H9 (cell line): ENCODE results near the gene RAD50. TPM values are rescaled to one million over a fixed set of nuclear protein-coding genes. Genes with fewer than 3 reads are reported as not detected.

Experiments used
- DNase-seq: peaks from one replicate; pipeline ENCODE4 v3.0.0-alpha.2; 2017
- H2AFZ ChIP-seq: one replicate; pipeline ENCODE4 v1.6.1; 2013; ENCODE audit warnings: mild to moderate bottlenecking, low read length, control low read depth, moderate library complexity
- H2AK5ac ChIP-seq: 2 replicates; pipeline ENCODE4 v1.6.1; 2013; ENCODE audit warnings: low read length, control low read depth, mixed read lengths; ENCODE audit not compliant: insufficient read length
- H2BK120ac ChIP-seq: one replicate; pipeline ENCODE4 v1.6.1; 2013; ENCODE audit warnings: low read depth, mild to moderate bottlenecking, low read length, control low read depth, inconsistent platforms; ENCODE audit not compliant: poor library complexity, severe bottlenecking
- H2BK12ac ChIP-seq: 2 replicates; pipeline ENCODE4 v1.6.1; 2013; ENCODE audit warnings: low read length, control low read depth, mixed read lengths, low read depth; ENCODE audit not compliant: insufficient read length
- H2BK15ac ChIP-seq: 2 replicates; pipeline ENCODE4 v1.6.1; 2013; ENCODE audit warnings: low read depth, low read length, control low read depth
- H2BK20ac ChIP-seq: one replicate; pipeline ENCODE4 v1.6.1; 2013; ENCODE audit warnings: low read depth, mild to moderate bottlenecking, low read length, control low read depth, inconsistent platforms; ENCODE audit not compliant: poor library complexity, severe bottlenecking
- H2BK5ac ChIP-seq: 2 replicates; pipeline ENCODE4 v1.6.1; 2013; ENCODE audit warnings: low read length, control low read depth, mixed read lengths; ENCODE audit not compliant: insufficient read length
- H3K14ac ChIP-seq: 2 replicates; pipeline ENCODE4 v1.6.1; 2013; ENCODE audit warnings: low read length, control low read depth; ENCODE audit not compliant: insufficient read depth
- H3K18ac ChIP-seq: 2 replicates; pipeline ENCODE4 v1.6.1; 2013; ENCODE audit warnings: low read depth, mild to moderate bottlenecking, mixed read lengths, low read length, control low read depth; ENCODE audit not compliant: insufficient read length
- H3K23ac ChIP-seq: 2 replicates; pipeline ENCODE4 v1.6.1; 2013; ENCODE audit warnings: low read length, control low read depth, mixed read lengths, low read depth; ENCODE audit not compliant: insufficient read length
- H3K23me2 ChIP-seq: 2 replicates; pipeline ENCODE4 v1.6.1; 2013; ENCODE audit warnings: low read depth, mild to moderate bottlenecking, mixed read lengths, low read length, control low read depth; ENCODE audit not compliant: insufficient read length, poor library complexity, severe bottlenecking
- H3K27ac ChIP-seq: 2 replicates; pipeline ENCODE4 v1.5.1; 2013; ENCODE audit warnings: low read length, control low read depth, mixed read lengths, low read depth; ENCODE audit not compliant: insufficient read length
- H3K27me3 ChIP-seq: 2 replicates; pipeline ENCODE4 v1.6.1; 2013; ENCODE audit warnings: low read length, control low read depth, inconsistent platforms; ENCODE audit not compliant: insufficient read depth
- H3K4ac ChIP-seq: 2 replicates; pipeline ENCODE4 v1.6.1; 2013; ENCODE audit warnings: low read depth, mild to moderate bottlenecking, control low read depth, inconsistent platforms, low read length, moderate library complexity
- H3K4me1 ChIP-seq: 2 replicates; pipeline ENCODE4 v1.6.1; 2013; ENCODE audit warnings: low read length, control low read depth, inconsistent platforms; ENCODE audit not compliant: insufficient read depth
- H3K4me2 ChIP-seq: 2 replicates; pipeline ENCODE4 v1.6.1; 2013; ENCODE audit warnings: low read length, control low read depth, mixed read lengths; ENCODE audit not compliant: insufficient read length, insufficient read depth
- H3K56ac ChIP-seq: 2 replicates; pipeline ENCODE4 v1.6.1; 2013; ENCODE audit warnings: low read depth, mild to moderate bottlenecking, mixed read lengths, low read length, control low read depth; ENCODE audit not compliant: insufficient read length
- H3K79me1 ChIP-seq: 2 replicates; pipeline ENCODE4 v1.6.1; 2013; ENCODE audit warnings: low read depth, mild to moderate bottlenecking, moderate library complexity, low read length, control low read depth, inconsistent platforms; ENCODE audit not compliant: insufficient read depth, poor library complexity, severe bottlenecking
- H3K79me2 ChIP-seq: 2 replicates; pipeline ENCODE4 v1.6.1; 2013; ENCODE audit warnings: low read length, control low read depth, inconsistent platforms; ENCODE audit not compliant: insufficient read depth
- H3K9ac ChIP-seq: 2 replicates; pipeline ENCODE4 v1.6.1; 2013; ENCODE audit warnings: low read length, control low read depth, mixed read lengths; ENCODE audit not compliant: insufficient read length; ENCODE audit errors: extremely low read depth
- H3K9me3 ChIP-seq: one replicate; pipeline ENCODE4 v1.6.1; 2013; ENCODE audit warnings: low read depth, low read length, inconsistent platforms; ENCODE audit not compliant: control insufficient read depth
- H3T11ph ChIP-seq: one replicate; pipeline ENCODE4 v1.6.1; 2013; ENCODE audit warnings: mild to moderate bottlenecking, low read length, control low read depth, inconsistent platforms
- H4K20me1 ChIP-seq: one replicate; pipeline ENCODE4 v1.6.1; 2013; ENCODE audit not compliant: control insufficient read depth, insufficient read length, insufficient read depth
- H4K5ac ChIP-seq: 2 replicates; pipeline ENCODE4 v1.6.1; 2013; ENCODE audit warnings: low read depth, mild to moderate bottlenecking, mixed read lengths, low read length, control low read depth; ENCODE audit not compliant: insufficient read length
- H4K8ac ChIP-seq: replicated peaks from 2 replicates; pipeline ENCODE4 v1.6.1; 2013; ENCODE audit warnings: low read length, control low read depth, mixed read lengths, low read depth; ENCODE audit not compliant: insufficient read length
- H4K91ac ChIP-seq: 2 replicates; pipeline ENCODE4 v1.6.1; 2013; ENCODE audit warnings: low read depth, mild to moderate bottlenecking, moderate library complexity, mixed read lengths, low read length, control low read depth; ENCODE audit not compliant: insufficient read length
- H3K27ac Mint-ChIP-seq, 3 experiments: 2 replicates in 2 of 3; 3 replicates in 1 of 3; pipeline ENCODE4 v1.8.0; 2020 to 2021; ENCODE audit warnings: mixed read lengths in 3 of 3, mild to moderate bottlenecking in 1 of 3, moderate library complexity in 1 of 3
- H3K27me3 Mint-ChIP-seq: 2 replicates; pipeline ENCODE4 v1.8.0; 2021; ENCODE audit warnings: low read depth, mild to moderate bottlenecking, moderate library complexity, mixed read lengths
- H3K36me3 Mint-ChIP-seq, 3 experiments: 2 replicates in 2 of 3; 3 replicates in 1 of 3; pipeline ENCODE4 v1.8.0; 2020 to 2021; ENCODE audit warnings: low read depth in 3 of 3, mixed read lengths in 3 of 3; ENCODE audit not compliant: insufficient read depth in 1 of 3
- H3K4me1 Mint-ChIP-seq, 2 experiments: 2 replicates each; pipeline ENCODE4 v1.8.0; 2020; ENCODE audit warnings: mixed read lengths in 2 of 2
- H3K4me3 Mint-ChIP-seq, 2 experiments: 2 replicates in 1 of 2; 3 replicates in 1 of 2; pipeline ENCODE4 v1.8.0; 2020 to 2021; ENCODE audit warnings: mild to moderate bottlenecking in 2 of 2, mixed read lengths in 2 of 2, moderate library complexity in 1 of 2
- H3K9me3 Mint-ChIP-seq, 2 experiments: 2 replicates in 1 of 2; 3 replicates in 1 of 2; pipeline ENCODE4 v1.8.0; 2020; ENCODE audit warnings: mild to moderate bottlenecking in 2 of 2, mixed read lengths in 2 of 2, moderate library complexity in 1 of 2
- CTCF ChIP-seq: fragments of 200-600 bp; sonication (generic); conservative IDR thresholded peaks from 3 replicates; pipeline ENCODE4 v1.8.0; 2021; ENCODE audit warnings: antibody characterized with exemption, mild to moderate bottlenecking
- total RNA-seq: library from RNA; stranded (reverse); gene quantifications from 2 replicates; pipeline ENCODE4 v1.2.1, GENCODE V29; 2021

RAD50 gene
- total RNA-seq, 1 experiment from 2014 or later = 46.1 TPM

DNA sequence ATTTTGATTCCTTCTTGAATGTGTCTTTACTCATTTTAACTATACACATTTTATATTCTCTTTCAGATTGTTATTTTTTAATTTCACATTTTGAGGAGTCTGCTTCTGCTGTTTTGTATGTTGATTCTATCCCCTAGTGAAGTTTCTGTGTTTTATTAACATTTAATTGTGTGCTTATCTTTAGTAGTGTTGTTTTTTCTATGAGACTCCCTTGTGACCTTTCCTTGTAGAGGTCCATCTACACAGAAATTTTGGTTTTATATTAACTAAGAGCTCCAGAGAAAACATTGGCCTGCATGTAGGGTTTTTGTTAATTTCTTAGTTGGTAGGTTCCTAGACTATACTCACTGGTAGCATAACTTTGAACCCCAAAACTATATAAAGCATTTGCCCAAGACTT, 65.8 kb downstream of the RAD50 start:
- H3K9me3 ChIP-seq = no peaks in the 10 kb centered on the region
- no peaks in the 10 kb centered on the region for H3K27me3 ChIP-seq
- no peak overlapping the region for H3K14ac ChIP-seq
- H3K4me1 ChIP-seq = no peaks in the 10 kb centered on the region
- Mint-ChIP-seq H3K27me3 (no peaks in the 10 kb centered on the region), H3K36me3 (peaks cover 3 to 33% (median 32%) of the 10 kb centered on the region in 3 experiments; a peak in 6 of 7 replicates), H3K4me3 (no peak overlapping the region), H3K9me3 (no peaks in the 10 kb centered on the region), H3K27ac (no peak overlapping the region), H3K4me1 (peaks cover 0 to 5% of the 10 kb centered on the region in 2 experiments; a peak in 1 of 4 replicates)
- no peak overlapping the region for H2BK5ac ChIP-seq
- H2BK12ac ChIP-seq = no peak overlapping the region
- H3K9ac ChIP-seq = no peak overlapping the region
- H4K91ac ChIP-seq = no peak overlapping the region
- no peak overlapping the region for H2BK120ac ChIP-seq
- no peak overlapping the region for H3K18ac ChIP-seq
- no peak overlapping the region for H2BK20ac ChIP-seq
- H4K8ac ChIP-seq = no peak overlapping the region
- H2BK15ac ChIP-seq = no peak overlapping the region
- no peaks in the 10 kb centered on the region for H3K23me2 ChIP-seq
- H4K5ac ChIP-seq = no peak overlapping the region
- no peaks in the 10 kb centered on the region for H4K20me1 ChIP-seq
- H2AFZ ChIP-seq = no peak overlapping the region
- no peak overlapping the region for H3K56ac ChIP-seq
- no peaks in the 10 kb centered on the region for H3K79me2 ChIP-seq
- no peak overlapping the region for H3K27ac ChIP-seq
- no peak overlapping the region for H3K23ac ChIP-seq
- H2AK5ac ChIP-seq = no peak overlapping the region
- no peaks in the 10 kb centered on the region for H3K79me1 ChIP-seq
- no peak for TF ChIP-seq CTCF
- DNase-seq = no peak
- H3T11ph ChIP-seq = no peak overlapping the region
- no peak overlapping the region for H3K4me2 ChIP-seq
- no peak overlapping the region for H3K4ac ChIP-seq
